ENCODE results near the gene TYK2.
"Not testable (repeated sequence)": the region's sequence is repeated elsewhere in the genome, so short reads cannot be mapped to it uniquely, and the experiment has no call there.

The TYK2 gene

DNA sequence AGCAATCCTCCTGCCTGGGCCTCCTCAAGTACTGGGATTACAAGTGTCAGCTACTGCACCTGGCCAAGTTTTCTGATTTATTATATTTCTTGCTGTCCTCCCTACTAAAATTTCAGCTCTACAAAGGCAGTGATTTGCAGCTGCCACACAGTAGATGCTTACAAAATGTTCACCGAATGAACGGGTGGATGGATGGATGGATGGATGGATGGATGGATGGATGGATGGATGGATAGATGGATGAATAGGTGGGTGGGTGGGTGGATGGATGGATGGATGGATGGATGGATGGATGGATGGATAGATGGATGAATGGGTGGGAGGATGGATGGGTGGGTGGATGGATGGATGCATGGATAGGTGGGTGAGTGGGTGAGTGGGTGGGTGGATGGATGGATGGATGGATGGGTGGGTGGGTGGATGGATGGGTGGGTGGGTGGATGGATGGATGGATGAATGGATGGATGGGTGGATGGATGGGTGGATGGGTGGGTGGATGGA lies 3.2 kb downstream of the TYK2 start:
- not testable (repeated sequence) for DNase-seq (ENCODE audit: low read depth in 2 of 2)

DNA sequence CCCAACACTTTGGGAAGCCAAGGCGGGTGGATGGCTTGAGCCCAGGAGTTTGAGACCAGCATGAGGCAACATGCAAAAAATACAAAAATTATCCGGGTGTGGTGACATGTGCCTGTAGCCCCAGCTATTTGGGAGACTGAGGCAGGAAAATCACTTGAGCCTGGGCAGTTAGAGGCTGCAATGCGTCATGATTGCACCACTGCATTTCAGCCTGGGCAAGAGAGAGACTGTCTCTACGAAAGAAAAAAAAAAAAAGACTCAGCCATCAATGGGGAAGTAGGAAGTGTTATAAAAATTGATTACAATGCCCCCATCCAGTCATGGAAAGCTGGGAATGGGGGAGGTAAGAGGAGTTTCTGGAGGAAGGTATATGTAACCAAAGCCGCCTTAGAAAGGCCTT lies 5.4 kb downstream of the TYK2 start:
- DNase-seq (ENCODE audit: low read depth in 2 of 2): no peak

DNA sequence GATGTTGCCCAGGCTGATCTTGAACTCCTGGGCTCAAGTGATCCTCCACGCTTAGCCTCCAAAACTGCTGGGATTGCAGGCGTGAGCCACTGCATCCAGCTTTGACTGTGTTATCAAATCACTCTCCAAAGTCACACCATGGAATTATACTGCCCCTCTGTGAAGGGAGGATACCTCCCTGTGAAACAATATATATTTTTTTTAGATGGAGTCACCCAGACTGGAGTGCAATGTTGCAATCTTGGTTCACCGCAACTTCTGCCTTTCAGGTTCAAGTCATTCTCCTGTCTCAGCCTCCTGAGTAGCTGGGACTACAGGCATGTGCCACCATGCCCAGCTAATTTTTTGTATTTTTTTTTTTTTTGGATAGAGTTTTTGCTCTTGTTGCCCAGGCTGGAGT lies 7.7 kb downstream of the TYK2 start:
- no peak for DNase-seq (ENCODE audit: low read depth in 2 of 2)

DNA sequence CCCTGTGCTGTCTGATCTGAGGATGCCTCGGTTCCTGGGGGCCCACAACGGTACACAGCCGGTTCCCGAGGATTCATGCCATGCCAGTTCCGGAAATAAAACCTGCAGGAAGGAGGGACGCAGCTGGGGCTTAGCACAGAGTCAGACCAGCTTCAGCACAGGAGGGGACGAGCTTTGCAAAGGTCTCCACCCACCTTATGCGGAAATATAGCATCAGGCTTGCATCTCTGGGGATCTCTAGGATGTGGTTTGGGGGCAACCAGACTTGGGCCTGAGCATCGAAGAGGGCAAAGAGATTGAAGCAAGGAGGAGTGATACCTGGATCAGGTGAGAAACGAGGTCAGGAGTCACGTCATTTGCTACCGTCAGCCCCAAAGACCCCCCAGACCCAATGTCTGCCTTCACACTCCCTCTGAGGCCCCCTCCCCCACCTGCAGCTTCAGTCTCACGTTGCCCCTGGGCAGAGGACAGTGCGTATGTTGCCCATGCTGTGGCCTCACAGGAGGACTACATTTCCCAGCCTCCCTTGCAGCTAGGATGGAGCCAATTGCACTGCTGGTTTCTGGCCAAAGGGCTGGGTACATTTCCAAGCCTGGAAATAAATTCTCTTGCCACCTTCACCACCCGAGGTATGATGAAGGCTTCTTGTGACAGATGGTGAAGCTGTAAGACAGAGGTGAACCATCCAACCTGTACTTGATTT lies 12.1 kb downstream of the TYK2 start:
- DNase-seq (ENCODE audit: low read depth in 2 of 2): no peak

DNA sequence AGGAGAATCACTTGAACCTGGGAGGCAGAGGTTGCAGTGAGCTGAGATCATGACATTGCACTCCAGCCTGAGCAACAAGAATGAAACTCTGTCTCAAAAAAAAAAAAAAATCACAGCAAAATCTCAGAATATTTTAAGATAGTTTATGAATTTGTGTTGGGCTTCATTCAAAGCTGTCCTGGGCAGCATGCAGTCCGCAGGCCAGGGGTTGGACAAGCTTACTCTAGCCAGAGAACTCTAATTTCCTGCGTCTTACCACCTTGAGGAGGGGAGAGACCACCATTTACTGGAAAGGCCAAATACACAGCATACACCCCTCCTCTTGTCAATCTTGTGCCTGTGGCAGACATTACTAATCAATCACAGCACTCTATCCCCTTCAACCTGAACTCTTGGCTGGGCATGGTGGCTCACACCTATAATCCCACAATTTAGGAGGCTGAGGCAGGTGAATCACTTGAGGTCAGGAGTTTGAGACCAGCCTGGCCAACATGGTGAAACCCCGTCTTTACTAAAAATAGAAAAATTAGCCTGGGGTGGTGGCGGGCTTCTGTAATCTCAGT lies 13.3 kb downstream of the TYK2 start:
- DNase-seq (ENCODE audit: low read depth in 2 of 2): not testable (repeated sequence)

DNA sequence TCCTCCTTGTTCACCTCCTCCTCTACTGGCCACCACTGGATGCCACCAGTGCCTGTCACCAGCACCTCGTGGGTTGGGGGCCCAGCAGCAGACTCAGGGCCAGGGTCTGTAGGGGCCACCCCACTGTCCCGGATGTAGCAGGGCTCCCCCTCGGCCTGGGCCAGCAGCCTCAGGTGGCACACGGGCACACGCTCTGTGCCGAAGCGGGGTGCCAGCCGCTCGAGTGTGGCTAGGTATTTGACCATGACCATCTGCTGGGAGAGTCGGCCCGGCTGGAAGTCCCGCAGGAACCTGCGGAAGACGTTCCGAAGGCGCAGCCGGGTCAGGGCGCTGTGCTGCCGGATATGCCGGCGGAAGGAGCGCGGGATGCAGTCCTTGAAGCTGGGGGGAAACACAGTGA lies 14.9 kb downstream of the TYK2 start:
- DNase-seq (ENCODE audit: low read depth in 2 of 2): no peak

DNA sequence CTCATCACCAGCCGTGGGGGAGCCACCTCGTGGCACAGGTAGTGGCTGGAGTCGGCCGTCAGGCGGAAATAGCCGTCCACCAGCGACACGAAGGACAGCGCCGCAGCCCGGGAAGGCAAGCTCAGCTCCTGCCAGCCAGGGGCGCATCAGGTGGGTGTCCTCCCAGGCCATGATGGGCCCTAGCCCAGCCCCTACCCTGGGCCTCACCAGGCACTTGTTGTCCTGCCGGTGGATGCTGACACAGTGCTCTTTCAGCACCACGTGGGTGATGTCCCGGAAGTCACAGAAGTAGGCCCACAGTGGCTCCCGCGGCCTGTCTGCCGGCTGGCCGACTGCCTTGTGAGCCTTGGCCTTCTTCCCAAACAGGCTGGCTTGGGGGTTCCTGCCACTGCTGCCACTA lies 15.7 kb downstream of the TYK2 start:
- no peak for DNase-seq (ENCODE audit: low read depth in 2 of 2)

DNA sequence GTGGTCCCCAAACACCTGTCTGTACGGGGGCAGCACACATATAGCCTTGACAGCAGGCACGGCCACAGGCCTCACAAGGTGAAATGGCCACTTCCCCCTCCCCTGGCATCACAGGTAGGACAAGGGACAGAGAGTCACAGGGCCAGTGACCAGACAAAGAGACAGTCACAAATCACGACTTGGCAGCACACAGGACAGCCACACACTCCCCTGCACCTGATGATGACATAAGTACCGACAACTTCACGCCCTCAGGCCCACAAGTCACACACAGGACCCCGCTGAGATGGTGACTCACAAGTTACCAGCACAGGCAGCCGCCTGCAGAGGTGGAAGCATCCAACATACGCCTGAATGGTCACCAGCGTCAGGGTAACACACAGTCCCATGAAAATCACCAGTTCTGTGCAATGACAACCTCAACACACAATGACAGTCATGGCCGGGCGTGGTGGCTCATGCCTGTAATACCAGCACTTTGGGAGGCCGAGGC lies 16.5 kb downstream of the TYK2 start:
- DNase-seq (ENCODE audit: low read depth in 2 of 2): no peak

DNA sequence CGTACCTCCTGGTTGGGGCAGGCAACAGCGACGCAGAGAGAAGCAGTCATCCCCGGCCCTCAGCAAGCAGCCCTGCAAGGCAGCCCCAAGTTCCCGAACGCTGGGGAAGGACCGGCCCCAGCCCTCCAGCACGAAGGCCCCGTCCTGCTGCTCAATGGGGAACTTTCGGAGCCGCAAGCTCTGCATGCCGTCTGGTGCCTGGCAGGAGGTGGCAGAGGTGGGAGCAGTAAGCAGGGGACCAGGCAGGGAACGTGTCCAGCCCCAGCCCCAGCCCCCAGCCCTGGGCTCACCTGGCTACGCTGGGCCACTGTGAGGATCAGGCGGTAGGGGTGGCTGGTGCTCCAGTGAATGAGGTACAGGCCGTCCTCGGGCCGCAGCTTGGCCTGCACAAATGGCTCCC lies 18.1 kb downstream of the TYK2 start:
- DNase-seq (ENCODE audit: low read depth in 2 of 2): no peak

DNA sequence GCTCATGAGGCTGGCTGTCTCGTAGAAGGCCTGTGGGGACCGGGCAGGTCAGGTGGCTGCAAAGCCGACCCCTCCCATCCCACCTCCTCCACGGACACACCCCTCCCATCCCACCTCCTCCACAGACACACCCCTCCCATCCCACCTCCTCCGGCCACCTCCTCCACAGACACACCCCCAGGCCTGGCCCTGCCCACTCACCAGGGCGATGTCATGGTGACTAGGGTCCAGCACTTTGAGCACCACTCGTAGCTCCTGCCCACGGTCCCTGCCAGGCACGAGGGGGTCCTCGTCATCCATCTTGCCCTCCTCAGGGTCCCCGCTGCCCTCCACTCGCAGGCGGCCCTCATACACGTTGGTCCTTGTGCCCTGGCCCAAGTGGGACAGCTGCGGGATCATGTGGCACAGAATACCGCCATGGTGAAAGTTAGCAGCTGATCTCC lies 18.8 kb downstream of the TYK2 start:
- DNase-seq (ENCODE audit: low read depth in 2 of 2): no peak

DNA sequence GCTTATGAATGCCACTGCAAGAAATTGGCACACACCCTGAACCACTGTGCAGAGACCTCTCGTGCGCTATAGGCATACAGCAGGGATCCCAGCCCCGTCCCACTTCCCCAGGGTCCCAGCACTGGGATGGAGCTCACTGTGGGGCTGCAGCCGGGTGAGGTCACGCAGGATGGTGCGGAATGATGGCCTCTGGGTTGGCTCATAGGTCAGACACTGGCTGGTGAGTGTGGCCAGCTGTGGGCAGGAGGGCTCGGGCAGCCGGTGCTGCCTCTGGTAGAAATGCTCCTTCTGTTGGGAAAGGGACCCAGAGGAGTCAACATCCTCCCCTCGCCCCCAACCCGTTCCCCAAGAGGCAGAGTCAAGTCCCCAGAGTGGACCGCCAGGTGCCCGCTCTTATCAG lies 23.9 kb downstream of the TYK2 start:
- DNase-seq (ENCODE audit: low read depth in 2 of 2): no peak

DNA sequence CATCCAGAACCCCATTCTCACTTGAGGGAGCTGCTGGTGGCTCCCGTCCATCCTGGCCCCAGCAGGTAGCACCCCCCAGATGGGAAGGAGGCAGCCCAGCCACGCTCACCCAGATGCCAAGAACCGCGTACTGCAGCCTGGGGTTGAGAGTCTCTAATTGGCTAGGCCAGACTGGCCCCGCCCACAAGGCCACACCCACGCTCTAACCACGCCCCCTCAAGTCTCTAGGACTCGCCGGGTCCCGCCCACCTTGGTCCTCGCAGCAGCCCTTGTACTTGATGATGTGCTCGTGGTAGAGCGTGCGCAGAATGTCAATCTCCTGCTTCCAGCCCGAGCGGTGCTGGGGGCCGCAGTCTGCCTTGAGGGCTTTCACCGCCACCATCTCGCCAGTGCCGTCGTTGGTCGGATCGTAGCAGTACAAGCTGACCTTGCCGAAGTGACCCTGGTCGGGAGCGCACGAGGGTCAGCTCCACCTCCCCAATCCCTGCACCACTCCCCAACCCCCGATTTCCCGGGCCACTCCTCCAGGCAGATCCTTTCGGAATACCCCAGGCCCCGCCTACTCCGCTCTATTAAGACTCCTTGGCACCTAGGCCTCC lies 26.5 kb downstream of the TYK2 start:
- peak in 1 of 2 donors; percentile 37 for DNase-seq (ENCODE audit: low read depth in 2 of 2)

DNA sequence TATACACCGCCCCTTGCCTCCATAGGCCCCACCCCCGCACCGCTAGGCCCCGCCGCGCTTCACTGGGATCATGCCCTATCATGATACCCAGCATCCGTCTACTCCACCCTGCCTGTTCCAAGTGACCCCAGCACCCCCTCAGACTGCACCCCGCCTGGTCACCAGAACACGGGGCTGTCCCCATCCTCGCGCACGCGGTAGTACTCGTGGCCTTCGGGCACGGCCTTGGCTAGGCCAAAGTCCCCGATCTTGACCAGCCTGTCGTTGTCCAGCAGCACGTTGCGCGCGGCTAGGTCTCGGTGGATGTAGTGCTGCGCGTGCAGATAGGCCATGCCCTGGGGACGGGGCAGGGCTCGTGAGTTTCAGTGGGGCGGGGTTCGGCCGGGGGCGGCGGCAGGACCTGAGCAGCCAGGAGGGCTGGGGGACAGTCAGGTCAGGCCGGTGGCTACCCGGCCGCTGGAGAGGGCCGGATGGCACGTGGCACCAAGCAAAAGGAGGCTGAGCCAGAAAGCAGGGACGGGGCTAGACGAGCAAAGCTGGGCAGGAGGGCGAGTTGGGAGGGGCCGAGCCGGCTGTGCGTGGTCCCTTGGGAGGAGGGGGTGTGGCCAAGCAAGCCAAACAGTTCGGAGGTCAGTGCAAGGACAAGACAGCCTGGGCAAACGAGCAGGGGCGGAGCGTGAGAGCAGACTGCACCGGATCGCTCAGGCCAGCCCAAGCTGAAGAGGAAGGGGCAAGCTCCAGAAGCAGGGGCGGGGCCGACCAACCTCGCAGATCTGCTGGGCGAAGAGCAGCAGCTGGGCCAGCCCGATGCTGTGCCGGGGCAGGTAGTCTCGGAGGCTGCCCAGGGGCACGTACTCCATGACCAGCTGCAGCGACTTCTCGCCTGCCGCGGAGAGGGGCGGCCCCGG lies 27.4 kb downstream of the TYK2 start:
- no peak for DNase-seq (ENCODE audit: low read depth in 2 of 2)

DNA sequence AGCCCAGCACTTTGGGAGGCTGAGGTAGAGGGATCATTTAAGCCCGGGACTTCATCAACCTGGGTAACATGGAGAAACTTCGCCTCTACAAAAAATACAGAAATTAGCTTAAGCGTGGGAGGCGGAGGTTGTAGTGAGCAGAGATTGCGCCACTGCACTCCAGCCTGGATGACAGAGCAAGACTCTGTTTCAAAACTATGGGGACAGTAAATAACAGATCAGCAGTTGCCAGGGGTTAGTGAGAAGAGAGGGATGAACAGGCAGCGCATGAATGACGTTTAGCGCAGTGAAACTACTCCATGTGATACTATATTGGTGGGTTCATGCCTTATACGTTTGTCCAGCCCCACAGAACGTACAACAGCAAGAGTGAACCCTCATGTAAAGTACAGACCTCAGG lies 33.9 kb downstream of the TYK2 start:
- no peak for DNase-seq (ENCODE audit: low read depth in 2 of 2)

DNA sequence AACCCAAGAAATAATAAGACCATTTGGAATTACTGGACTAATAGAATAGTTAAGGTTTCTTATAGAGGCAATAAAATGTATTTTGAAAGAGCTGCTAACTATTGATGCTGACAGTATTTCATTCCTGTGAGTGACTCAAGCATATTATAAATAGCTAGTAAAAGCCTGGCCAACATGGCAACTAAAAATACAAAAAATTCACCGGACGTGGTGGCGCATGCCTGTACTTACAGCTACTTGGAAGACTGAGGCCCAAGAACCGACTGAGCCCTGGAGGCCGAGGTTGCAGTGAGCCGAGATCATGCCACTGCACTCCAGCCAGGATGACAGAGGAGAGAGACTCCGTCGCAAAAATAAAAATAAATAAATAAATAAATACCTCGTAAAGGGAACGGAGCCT lies 35.6 kb downstream of the TYK2 start:
- DNase-seq (ENCODE audit: low read depth in 2 of 2): no peak

DNA sequence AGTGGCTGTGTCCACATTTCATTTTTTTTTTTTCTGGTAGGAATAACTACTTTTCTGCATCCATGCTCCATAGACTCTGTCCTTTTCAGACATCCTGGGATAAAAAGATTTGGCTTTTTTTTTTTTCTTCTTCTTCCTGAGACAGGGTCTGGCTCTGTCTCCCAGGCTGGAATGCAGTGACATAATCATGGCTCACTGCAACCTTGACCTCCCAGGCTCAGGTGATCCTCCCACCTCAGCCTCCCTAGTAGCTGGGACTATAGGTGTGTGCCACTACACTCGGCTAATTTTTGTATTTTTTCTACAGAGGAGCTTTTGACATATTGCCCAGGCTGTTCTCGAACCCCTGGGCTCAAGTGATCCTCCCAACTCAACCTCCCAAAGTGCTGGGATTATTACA lies 36.9 kb downstream of the TYK2 start:
- DNase-seq (ENCODE audit: low read depth in 2 of 2): no peak

DNA sequence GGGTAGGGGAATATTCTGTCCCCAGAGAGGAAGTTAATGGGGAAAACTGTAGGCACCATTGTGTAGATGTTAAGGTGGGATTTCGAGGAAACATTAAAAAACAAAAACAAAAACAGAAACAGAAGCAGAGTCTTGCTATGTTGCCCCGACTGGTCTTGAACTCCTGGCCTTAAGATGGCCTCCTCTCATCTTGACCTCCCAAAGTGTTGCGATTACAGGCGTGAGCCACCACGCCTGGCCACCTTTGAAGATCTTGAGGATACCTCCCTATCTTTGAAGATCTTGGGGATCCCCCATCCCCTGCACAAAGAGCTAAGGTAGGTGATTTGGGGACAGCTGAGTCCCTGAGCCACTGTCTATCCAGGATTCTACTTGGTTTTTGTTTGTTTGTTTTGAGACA lies 40.4 kb downstream of the TYK2 start:
- DNase-seq (ENCODE audit: low read depth in 2 of 2): no peak

DNA sequence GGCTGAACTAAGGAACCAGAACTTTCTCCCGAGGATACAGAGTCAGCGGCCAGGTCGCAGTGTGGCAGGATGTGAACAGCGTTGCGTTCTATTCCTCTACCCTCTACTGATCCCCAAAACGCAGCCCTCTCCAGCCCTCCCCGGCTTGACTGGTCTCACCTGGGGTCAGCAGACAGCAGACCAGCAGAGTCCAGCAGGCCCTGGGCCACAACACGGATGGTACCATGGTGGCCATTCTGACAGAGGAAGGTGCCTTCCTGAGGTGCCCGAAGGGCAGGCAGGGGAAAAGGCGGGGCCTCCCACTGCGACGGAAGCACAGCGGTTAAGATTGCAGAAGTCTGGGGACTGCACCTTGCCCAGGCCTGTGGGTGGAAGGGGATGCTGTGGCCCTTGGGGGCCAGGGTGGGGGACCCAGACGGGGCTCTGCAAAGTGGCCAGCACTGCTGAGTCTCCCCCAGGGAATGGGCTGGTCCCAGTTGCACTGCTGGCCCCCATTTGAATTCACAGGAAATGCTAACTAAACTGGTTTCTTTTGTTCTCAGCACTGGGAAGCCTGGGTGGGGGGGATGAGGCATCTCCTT lies 40.9 kb downstream of the TYK2 start, which contains the start of gene ICAM3:
ICAM3 (minus strand) TSS at position 245 of the 581 bp plus-strand sequence; CDS start at position 235, 10 bp downstream.
- peak; percentile 33 to 57 for DNase-seq (ENCODE audit: low read depth in 2 of 2)

DNA sequence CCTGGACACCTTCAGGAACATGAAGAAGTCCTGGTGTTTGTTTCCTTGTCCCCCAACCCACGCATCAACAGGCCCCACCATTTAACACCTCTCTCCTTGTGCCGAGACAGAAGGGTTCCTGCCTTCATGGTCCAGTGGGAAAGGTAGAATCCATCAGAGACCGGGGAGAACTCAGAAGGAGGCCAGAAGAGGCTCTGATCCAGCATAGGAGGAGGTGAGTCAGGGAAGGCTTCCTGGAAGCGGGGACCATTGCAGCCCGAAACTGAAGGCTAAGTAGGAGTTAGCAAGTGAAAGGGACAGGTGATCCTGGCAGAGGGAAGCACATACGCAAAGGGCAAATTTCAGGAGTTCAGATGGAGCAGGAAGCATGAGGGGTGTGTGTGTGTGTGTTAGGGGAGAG lies 41.4 kb downstream of the TYK2 start:
- no peak for DNase-seq (ENCODE audit: low read depth in 2 of 2)

DNA sequence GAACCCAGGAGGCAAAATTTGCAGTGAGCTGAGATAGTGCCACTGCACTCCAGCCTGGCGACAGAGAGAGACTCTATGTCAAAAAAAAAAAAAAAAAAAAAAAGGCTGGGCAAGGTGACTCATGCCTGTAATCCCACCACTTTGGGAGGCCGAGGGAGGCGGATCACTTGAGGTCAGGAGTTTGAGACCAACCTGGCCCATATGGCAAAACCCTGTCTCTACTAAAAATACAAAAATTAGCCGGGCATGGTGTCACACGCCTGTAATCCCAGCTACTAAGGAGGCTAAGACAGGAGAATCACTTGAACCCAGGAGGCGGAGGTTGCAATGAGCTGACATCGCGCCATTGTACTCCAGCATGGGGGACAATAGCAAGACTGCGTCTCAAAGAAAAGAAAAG lies 43.6 kb downstream of the TYK2 start:
- not testable (repeated sequence) for DNase-seq (ENCODE audit: low read depth in 2 of 2)

DNA sequence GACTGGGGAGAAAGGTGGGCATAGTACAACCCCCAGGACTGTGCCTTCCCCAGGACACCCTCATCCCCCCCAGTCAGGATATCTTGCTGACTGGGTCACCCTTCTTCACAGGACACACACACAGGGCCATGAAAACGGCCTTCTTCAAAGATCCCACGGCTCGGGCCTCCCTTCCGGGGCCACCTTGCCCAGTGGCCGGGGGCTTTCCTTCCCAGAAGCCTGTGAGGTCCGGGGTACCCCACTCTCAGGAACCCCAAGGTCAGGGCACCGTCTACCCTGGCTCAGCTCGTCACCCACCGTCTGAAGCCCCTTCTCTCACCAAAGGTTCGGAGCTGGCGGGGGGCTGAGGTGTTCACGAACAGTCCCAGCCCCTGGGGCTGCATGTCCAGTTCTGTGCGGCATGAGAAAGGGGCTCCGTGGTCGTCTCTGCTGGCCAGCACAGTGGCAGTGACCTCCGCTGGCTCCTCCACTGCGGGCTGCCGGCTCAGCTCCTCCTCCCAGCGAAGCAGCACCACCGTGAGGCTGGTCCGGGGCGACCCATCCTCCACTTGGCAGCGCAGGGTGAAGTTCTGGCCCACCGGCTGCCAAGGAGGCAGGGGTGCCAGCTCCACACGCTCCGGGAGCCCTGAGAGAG lies 44.9 kb downstream of the TYK2 start:
- no peak for DNase-seq (ENCODE audit: low read depth in 2 of 2)
